HG02973 (cell line): ENCODE measurements around the gene HRH1.
A peak's percentile ranks its signal among the peaks of the same experiment; 100 is the strongest.
"Not testable (repeated sequence)": the region's sequence is repeated elsewhere in the genome, so short reads cannot be mapped to it uniquely, and the experiment has no call there.

Source experiments
- ATAC-seq: cut with Tn5 transposase; IDR thresholded peaks from one replicate; pipeline ENCODE4 v1.9.1; 2021; ENCODE audit warnings: moderate library complexity; ENCODE audit not compliant: unreplicated experiment

Gene HRH1

GRCh38 chr3:11154036-11154952 is at the start of gene HRH1:
TSS of gene HRH1 (plus strand) at chr3:11154493. CDS start at chr3:11259038, 104,545 bp downstream.
- ATAC-seq, result no peak

DNA sequence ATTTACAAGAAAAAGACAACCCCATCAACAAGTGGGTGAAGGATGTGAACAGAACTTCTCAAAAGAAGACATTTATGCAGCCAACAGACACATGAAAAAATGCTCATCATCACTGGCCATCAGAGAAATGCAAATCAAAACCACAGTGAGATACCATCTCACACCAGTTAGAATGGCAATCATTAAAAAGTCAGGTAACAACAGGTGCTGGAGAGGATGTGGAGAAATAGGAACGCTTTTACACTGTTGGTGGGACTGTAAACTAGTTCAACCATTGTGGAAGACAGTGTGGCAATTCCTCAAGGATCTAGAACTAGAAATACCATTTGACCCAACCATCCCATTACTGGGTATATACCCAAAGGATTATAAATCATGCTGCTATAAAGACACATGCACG is 41.0 kb upstream of the HRH1 start:
- not testable (repeated sequence) for ATAC-seq

DNA sequence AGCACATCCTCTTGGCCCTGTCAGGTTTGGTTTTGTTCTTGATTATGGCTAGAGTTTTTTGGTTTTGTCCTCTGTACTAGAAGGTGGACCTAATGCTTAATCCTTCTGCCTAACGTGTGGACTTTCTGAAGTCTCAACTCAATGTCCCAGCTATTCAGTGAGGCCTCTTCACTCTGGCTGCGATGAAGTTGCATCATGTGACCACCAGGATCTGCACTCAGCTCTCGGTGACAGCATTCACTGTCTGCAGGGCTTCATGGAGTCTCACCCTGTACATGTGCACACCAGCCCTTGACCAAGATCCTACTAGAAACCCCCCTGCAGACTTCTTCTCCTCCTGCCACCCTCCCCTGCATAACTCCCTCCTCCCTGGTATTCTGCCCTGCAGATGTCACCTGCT is 38.7 kb upstream of the HRH1 start:
- ATAC-seq, result no peak

DNA sequence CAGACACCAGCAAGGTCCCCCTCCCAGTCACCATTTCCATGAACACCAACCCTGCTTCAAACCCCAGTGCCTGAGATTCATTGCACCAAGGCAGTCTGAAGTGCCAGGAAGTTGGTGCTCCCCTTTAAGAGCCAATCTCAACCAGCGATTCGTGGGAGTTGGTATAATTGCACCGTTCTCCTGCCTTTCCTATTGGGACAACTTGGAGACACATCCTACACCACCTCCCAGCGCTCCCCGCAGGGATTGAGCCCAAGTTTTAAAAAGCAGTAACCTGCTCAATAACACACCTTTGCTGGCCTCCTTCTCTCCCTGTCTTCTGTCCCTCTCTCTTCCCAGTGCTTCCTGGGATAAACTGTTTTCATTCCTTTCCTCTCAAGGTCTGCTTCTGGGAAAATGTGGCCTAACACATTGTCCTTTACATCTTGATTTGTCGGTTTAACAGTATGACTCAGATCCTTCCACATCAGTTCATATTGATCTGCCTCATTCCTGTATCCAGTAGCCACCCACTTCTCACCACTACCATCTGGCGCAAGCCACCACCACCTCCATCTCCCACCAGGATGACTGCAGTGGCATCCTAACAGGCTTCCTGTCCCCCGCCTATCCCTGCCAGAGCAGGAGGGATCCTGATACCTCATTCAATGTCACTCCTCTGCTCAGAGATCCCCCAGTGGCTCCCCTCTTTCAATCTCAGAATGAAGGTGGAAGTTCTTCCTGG is 37.8 kb upstream of the HRH1 start:
- ATAC-seq, result no peak

DNA sequence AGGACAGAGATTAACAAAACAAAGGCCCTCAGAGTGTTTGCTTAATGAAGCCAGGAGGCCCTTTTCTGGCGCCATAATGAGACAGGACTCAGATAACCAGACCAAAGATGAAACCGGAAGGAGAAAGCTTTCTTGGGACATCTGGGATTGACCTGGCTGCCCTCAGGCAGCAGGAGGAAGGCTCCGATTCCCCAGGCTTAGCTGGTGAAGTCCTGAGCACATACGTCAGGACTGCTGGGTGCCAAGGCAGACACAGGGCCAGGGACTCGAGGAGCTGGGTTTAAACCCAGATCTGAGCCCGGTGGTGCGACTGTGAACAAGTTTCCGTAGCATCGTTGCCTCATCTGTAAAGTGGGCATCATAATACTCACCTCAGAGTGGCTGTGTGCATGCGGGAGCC is 36.7 kb upstream of the HRH1 start:
- no peak for ATAC-seq

- no peak for ATAC-seq
Observed at GRCh38 chr3:11118181-11118682, 36.1 kb upstream of the HRH1 start.

DNA sequence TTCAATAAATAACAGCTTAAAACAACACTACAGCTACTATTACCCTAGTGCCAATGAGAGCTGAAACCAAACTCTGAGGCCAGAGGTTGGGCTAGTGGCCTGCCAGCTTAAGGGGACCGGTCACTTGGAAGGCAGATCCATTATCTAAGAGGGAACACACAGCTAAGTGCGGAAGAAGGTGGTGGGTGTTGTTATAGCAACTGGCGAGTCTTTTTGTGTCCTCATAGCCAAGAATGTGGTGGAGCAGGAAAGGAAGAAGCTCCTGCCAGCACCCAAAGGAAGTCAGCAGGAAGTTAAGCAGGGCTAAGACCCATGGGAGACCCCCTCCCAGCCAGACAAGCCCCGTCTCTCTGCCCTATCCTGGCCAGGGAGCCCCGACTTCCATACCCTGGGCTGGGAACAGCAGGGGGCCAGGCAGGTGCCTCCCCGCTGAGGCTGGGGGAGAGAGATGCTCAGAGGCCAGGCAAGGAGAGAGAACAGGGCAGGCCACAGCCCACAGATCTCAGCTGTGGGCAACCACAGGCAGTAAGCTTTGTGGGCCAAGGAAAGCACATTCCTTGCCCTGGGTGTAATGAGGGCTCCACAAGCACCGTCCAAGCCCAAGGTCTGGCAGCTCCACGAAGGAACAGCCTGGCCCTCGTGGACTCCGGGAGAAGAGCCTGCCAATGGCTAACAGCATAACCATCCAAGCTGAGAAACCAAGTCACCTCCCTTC is 34.0 kb upstream of the HRH1 start:
- ATAC-seq, result no peak

GRCh38 chr3:11126653-11127052 is 27.6 kb upstream of the HRH1 start:
- ATAC-seq, result no peak

- no peak for ATAC-seq
Observed at GRCh38 chr3:11128682-11129632, 25.3 kb upstream of the HRH1 start.

DNA sequence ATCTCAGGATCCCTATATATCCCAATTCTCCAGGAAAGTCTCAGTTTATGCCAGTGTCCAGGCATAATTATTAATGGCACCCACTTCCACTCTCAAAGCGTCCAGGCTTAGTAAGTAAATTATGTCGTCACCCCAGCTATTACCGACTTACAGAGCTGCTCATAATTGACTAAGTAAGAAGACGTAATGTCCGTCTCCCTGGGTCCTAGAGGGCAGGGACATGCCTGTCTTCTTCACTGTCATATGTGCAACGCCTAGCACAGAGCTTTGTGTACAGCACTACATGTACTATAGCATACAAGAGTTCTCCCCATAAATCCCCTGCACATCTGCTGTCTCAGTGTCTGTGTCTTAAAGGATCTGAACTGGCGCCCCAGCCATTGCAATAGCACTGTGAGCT is 23.9 kb upstream of the HRH1 start:
- no peak for ATAC-seq

- ATAC-seq, result no peak
Observed at GRCh38 chr3:11131371-11131770, 22.9 kb upstream of the HRH1 start.

- not testable (repeated sequence) for ATAC-seq
Observed at GRCh38 chr3:11131886-11132285, 22.4 kb upstream of the HRH1 start.

GRCh38 chr3:11132861-11133260 is 21.4 kb upstream of the HRH1 start:
- no peak for ATAC-seq

GRCh38 chr3:11134794-11135193 is 19.5 kb upstream of the HRH1 start:
- no peak for ATAC-seq

GRCh38 chr3:11136116-11136515 is 18.2 kb upstream of the HRH1 start:
- no peak for ATAC-seq

- ATAC-seq, result no peak
Observed at GRCh38 chr3:11136830-11137626, 17.3 kb upstream of the HRH1 start.

GRCh38 chr3:11137627-11137959 is 16.7 kb upstream of the HRH1 start:
- no peak for ATAC-seq

DNA sequence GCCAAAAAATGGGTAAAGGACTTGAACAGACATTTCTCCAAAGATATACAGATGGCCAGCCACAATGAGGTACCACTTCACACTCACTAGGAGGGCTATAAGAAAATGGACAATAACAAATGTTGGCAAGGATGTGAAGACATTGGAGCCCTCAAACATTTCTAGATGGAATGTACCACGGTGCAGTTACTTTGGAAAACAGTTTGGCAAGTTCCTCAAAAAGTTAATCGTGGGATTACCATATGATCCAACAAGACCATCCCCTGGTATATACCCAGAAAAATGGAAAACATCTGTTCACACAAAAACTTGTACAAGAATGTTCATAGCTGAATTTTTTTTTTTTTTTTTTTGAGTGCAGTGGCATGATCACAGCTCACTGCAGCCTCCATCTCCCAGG is 15.9 kb upstream of the HRH1 start:
- ATAC-seq, result no peak

DNA sequence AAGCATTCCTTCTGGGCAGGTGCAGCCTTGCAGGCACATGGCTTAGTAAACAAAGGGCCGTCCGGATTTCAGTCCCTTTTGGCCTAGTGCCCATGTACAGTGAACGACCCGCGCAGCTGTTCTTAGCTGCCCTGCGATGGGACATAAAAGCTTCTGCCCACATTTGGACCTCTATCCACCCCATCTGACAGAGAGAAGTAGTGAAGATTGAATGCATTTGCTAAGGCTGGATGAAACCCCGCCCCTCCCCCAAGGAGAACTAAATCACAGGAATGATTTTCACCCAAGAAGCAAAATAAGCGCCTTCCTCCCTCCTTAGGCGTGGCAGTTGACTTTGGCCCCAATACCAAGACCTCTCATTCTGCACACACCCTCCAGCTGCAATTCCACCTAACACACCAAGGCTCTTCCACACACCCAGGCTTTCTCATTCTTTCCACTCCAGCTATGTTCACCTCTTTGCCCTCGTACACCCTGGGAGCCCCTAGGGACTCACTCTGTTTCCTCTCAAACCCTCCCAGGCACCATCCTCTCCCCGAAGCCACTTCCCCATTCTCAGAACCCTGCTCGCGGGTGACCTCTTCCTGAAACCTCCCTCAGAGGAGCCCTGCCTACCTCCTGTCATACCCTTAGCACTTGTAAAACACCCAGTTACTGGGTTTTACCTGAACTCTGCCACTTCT is 14.1 kb upstream of the HRH1 start:
- ATAC-seq, result peak; percentile 98
